GM19351 (cell line): ENCODE data around the gene SOWAHB.

Experiments
- ATAC-seq: cut with Tn5 transposase; IDR thresholded peaks from one replicate; pipeline ENCODE4 v1.9.1; 2021; ENCODE audit warnings: mild to moderate bottlenecking, moderate library complexity; ENCODE audit not compliant: unreplicated experiment

The SOWAHB gene

GRCh38 chr4:76897536-76898384 is at the start of gene SOWAHB:
Gene SOWAHB, minus strand, starts transcription at chr4:76898144. Its CDS starts 295 bp downstream, at chr4:76897849.
- peak; percentile 53 for ATAC-seq

GRCh38 chr4:76947369-76947768 is 49.4 kb upstream of the SOWAHB start:
- ATAC-seq, result no peak

GRCh38 chr4:76943790-76944189 is 45.8 kb upstream of the SOWAHB start:
- no peak for ATAC-seq

GRCh38 chr4:76943129-76943620 is 45.2 kb upstream of the SOWAHB start:
- ATAC-seq, result no peak

GRCh38 chr4:76939184-76939583 is 41.2 kb upstream of the SOWAHB start:
- ATAC-seq, result no peak

GRCh38 chr4:76931576-76932276 is 33.8 kb upstream of the SOWAHB start:
- ATAC-seq, result no peak

GRCh38 chr4:76931087-76931486 is 33.1 kb upstream of the SOWAHB start:
- ATAC-seq, result no peak

GRCh38 chr4:76930685-76931084 is 32.7 kb upstream of the SOWAHB start:
- ATAC-seq, result no peak

GRCh38 chr4:76926841-76927240 is 28.9 kb upstream of the SOWAHB start:
- ATAC-seq, result no peak

- ATAC-seq, result no peak
Observed at GRCh38 chr4:76923619-76924357, 25.8 kb upstream of the SOWAHB start.

- ATAC-seq, result no peak
Observed at GRCh38 chr4:76920715-76921114, 22.8 kb upstream of the SOWAHB start.

GRCh38 chr4:76909711-76910110 is 11.8 kb upstream of the SOWAHB start:
- no peak for ATAC-seq

GRCh38 chr4:76905521-76905920 is 7.6 kb upstream of the SOWAHB start:
- ATAC-seq, result no peak

- no peak for ATAC-seq
Observed at GRCh38 chr4:76904646-76905190, 6.8 kb upstream of the SOWAHB start.

- ATAC-seq, result no peak
Observed at GRCh38 chr4:76902233-76902890, 4.4 kb upstream of the SOWAHB start.

GRCh38 chr4:76898949-76899645 is 1.2 kb upstream of the SOWAHB start:
- no peak for ATAC-seq

- ATAC-seq, result no peak
Observed at GRCh38 chr4:76898385-76898692, 395 bp upstream of the SOWAHB start.

GRCh38 chr4:76896614-76897535 is 1.1 kb downstream of the SOWAHB start:
- ATAC-seq, result peak; percentile 45

GRCh38 chr4:76896048-76896447 is 1.9 kb downstream of the SOWAHB start:
- ATAC-seq, result no peak
